Pancreas (tissue), 10 donors: ENCODE results near the gene PRPSAP1. TPM values are rescaled to one million over a fixed set of nuclear protein-coding genes. Genes with fewer than 3 reads are reported as not detected.
A peak's percentile ranks its signal among the peaks of the same experiment; 100 is the strongest.

Experiments
- ATAC-seq, 4 donors: fragments of 200-7000 bp; cut with Tn5 transposase; one replicate each; pipeline versions ENCODE4 v1.8.0 to v1.9.1; 2020; ENCODE audit warnings: mild to moderate bottlenecking in 4 of 4, moderate library complexity in 4 of 4
- DNase-seq, 6 donors: peaks; one replicate each; pipeline ENCODE4 v3.0.0-alpha.2; 2020
- FAIRE-seq: peaks from 2 replicates; lab custom pipeline; 2012; peaks lifted over from hg19 to GRCh38; lab: Jason Lieb, UNC
- H3K27ac ChIP-seq, 4 donors: fragments of 200-600 bp; sonication (generic); 1 replicate in 3 of 4; 2 replicates in 1 of 4; pipeline versions ENCODE4 v1.5.0 to v1.8.0; 2020
- H3K27me3 ChIP-seq, 4 donors: fragments of 200-600 bp; one replicate each; pipeline ENCODE4 v1.8.0; 2021
- H3K36me3 ChIP-seq, 3 donors: fragments of 200-600 bp; sonication (generic) in 1 of 3; one replicate each; pipeline versions ENCODE4 v1.5.0 to v1.8.0; 2020 to 2021
- H3K4me1 ChIP-seq, 3 donors: fragments of 200-600 bp; one replicate each; pipeline ENCODE4 v1.8.0; 2021
- H3K4me3 ChIP-seq, 4 donors: fragments of 200-600 bp; sonication (generic) in 2 of 4; one replicate each; pipeline versions ENCODE4 v1.5.0 to v1.8.0; 2020 to 2021
- H3K9me3 ChIP-seq, 4 donors: fragments of 200-600 bp; one replicate each; pipeline ENCODE4 v1.8.0; 2021
- CTCF ChIP-seq, 4 donors: fragments of 200-600 bp; sonication (generic) in 3 of 4; IDR thresholded peaks; one replicate each; pipeline versions ENCODE4 v1.5.0 to v1.8.0; 2021; ENCODE audit warnings: antibody characterized with exemption in 4 of 4
- WGBS, 2 donors: extraction: QIAGEN DNeasy Blood & Tissue Kit; methylation state at CpG; one replicate each; pipeline ENCODE4 v1.1.7; 2013; 5-methylcytosine and 5-hydroxymethylcytosine counted together
- intact Hi-C, 3 donors: fragments of 100-400 bp; cut with DNase I; formaldehyde crosslinking; loops; one replicate each; pipeline versions ENCODE4 v1.11.1 to v1.14.2; 2022
- polyA plus RNA-seq, 2 donors: library from polyadenylated mRNA; stranded (reverse); fragments of 200-250 nt; gene quantifications; one replicate each; pipeline ENCODE4 v1.2.3, GENCODE V29; 2013
- total RNA-seq, 6 donors: library from RNA; stranded (reverse); fragmentation: NEBNext Ultra II Directional in 4 of 6; extraction: Animal tissue kit (Norgen Biotek cat#: 25700) in 4 of 6; gene quantifications; one replicate each; pipeline versions ENCODE4 v1.2.1 to v1.2.4, GENCODE V29; 2021 to 2023
- donor health status: healthy with polysubstance abuse.
- donor health status: DM: no; HTN: no; CAD: no; lungs with moderate emphysema.
- donor health status: DM: no; HTN: no; CAD: no.
- donor health status: control.
- donor health status: control.
- donor health status: Bipolar disorder and iron deficiency.
- donor health status: DM: yes; HTN: yes; CAD: no.
- donor health status: DM: no; HTN: no; CAD: no.
- donor health status: DM: no; HTN: no; CAD: no.
- donor health status: DM: yes; HTN: yes; CAD: no.

Gene PRPSAP1
- total and polyA plus RNA-seq, 8 donors, result 18.5 to 43.3 (median 25.7) TPM

GRCh38 chr17:76267051-76267576 lies 86.6 kb downstream of the PRPSAP1 start:
- Histone ChIP-seq H3K4me3 (peak overlapping the region; percentile 84 to 99 (median 94)), H3K27me3 (no peaks in the 10 kb centered on the region), H3K36me3 (peaks cover 0 to 8% (median 0%) of the 10 kb centered on the region in 3 donors), H3K9me3 (no peaks in the 10 kb centered on the region), H3K4me1 (peaks cover 45 to 74% (median 49%) of the 10 kb centered on the region in 3 donors), H3K27ac (peak overlapping the region in 2 of 4 donors; percentile 92 to 94)
- 75 to 79% methylated on average over 4 of the region's 4 CpGs for WGBS, 2 donors
- no peak for FAIRE-seq
- TF ChIP-seq CTCF (IDR thresholded peaks at IDR 0.05), result no peak
- no peak for ATAC-seq
- no peak for DNase-seq
- intact Hi-C loops, result no loop called here

- H3K36me3 ChIP-seq, result peaks cover 0 to 8% (median 0%) of the 10 kb centered on the region in 3 donors
- intact Hi-C loops, result no loop called here
- FAIRE-seq, result no peak
- no peak for TF ChIP-seq CTCF (IDR thresholded peaks at IDR 0.05)
- peak in 1 of 6 donors; percentile 22 for DNase-seq
- H3K27ac ChIP-seq, result peak overlapping the region; percentile 85 to 94 (median 91)
- 0 to 1% methylated on average over 12 of the region's 12 CpGs for WGBS, 2 donors
- ATAC-seq, result no peak
- no peaks in the 10 kb centered on the region for H3K9me3 ChIP-seq
- peak overlapping the region; percentile 84 to 99 (median 94) for H3K4me3 ChIP-seq
- H3K4me1 ChIP-seq, result peaks cover 47 to 75% (median 52%) of the 10 kb centered on the region in 3 donors
- H3K27me3 ChIP-seq, result no peaks in the 10 kb centered on the region
Measured at GRCh38 chr17:76266244-76266938, 87.3 kb downstream of the PRPSAP1 start.

- no peak for TF ChIP-seq CTCF (IDR thresholded peaks at IDR 0.05)
- FAIRE-seq, result no peak
- Histone ChIP-seq H3K9me3 (no peaks in the 10 kb centered on the region), H3K27me3 (no peaks in the 10 kb centered on the region), H3K27ac (peak overlapping the region; percentile 85 to 94 (median 91)), H3K36me3 (peaks cover 0 to 7% (median 0%) of the 10 kb centered on the region in 3 donors), H3K4me1 (peaks cover 48 to 71% (median 50%) of the 10 kb centered on the region in 3 donors), H3K4me3 (peak overlapping the region; percentile 84 to 99 (median 94))
- peak; percentile 6 to 43 (median 19) for ATAC-seq
- peak; percentile 69 to 92 (median 78) for DNase-seq
- intact Hi-C loops, result no loop called here
- WGBS, 2 donors, result 0 to 1% methylated on average over 64 to 76 of the region's 76 CpGs
Measured at GRCh38 chr17:76265624-76266243, 88.0 kb downstream of the PRPSAP1 start.

- Histone ChIP-seq H3K27ac (peak within 1 kb of the TSS; percentile 85 to 94 (median 92)), H3K36me3 (no peaks in the 10 kb centered on the region), H3K27me3 (no peaks in the 10 kb centered on the region), H3K4me1 (peaks cover 51 to 74% (median 55%) of the 10 kb centered on the region in 3 donors), H3K4me3 (peak within 1 kb of the TSS; percentile 84 to 99 (median 94)), H3K9me3 (no peaks in the 10 kb centered on the region)
- FAIRE-seq (peak; percentile 83), ATAC-seq (peak; percentile 86 to 90 (median 89)), DNase-seq (peak; percentile 98 to 99 (median 99))
- TF ChIP-seq CTCF (IDR thresholded peaks at IDR 0.05), result no peak
- intact Hi-C loops, result no loop called here
- WGBS, 2 donors, result 0 to 1% methylated on average over 45 to 94 of the region's 94 CpGs
Measured at GRCh38 chr17:76264755-76265623, 88.7 kb downstream of the PRPSAP1 start, which contains the start of gene UBALD2. Gene UBALD2 (plus strand): TSS chr17:76265348. CDS start chr17:76265506, 158 bp downstream.
